ENCODE data around the gene CYGB. TPM values are rescaled to one million over a fixed set of nuclear protein-coding genes. Genes with fewer than 3 reads are reported as not detected.

Gene CYGB
- total and polyA plus RNA-seq, 4 donors = 9.0 to 34.4 (median 24.2) TPM

- Histone ChIP-seq H3K27ac (ENCODE audit: low read depth, low read length) (no peak overlapping the region), H3K27me3 (ENCODE audit: control insufficient read depth, insufficient read depth, low read length) (peaks cover 12% of the 10 kb centered on the region), H3K36me3 (ENCODE audit: control insufficient read depth, insufficient read depth, low read length) (peaks cover 47% of the 10 kb centered on the region), H3K9me3 (ENCODE audit: control insufficient read depth, insufficient read depth, low read length) (no peaks in the 10 kb centered on the region), H3K4me1 (ENCODE audit: control insufficient read depth, insufficient read depth, low read length) (peaks cover 70% of the 10 kb centered on the region), H3K4me3 (ENCODE audit: low read depth, low read length) (no peak overlapping the region)
- DNase-seq (ENCODE audit: low read depth in 4 of 6, low spot score in 6 of 6) = no peak
- 86% methylated on average over 7 of the region's 8 CpGs for WGBS (ENCODE audit: insufficient coverage)
Measured at GRCh38 chr17:76532072-76532651, 5.3 kb downstream of the CYGB start.

- H3K9me3 ChIP-seq (ENCODE audit: control insufficient read depth, insufficient read depth, low read length) = no peaks in the 10 kb centered on the region
- DNase-seq (ENCODE audit: low read depth in 4 of 6, low spot score in 6 of 6) = no peak
- H3K4me3 ChIP-seq (ENCODE audit: low read depth, low read length) = no peak overlapping the region
- WGBS (ENCODE audit: insufficient coverage) = 84% methylated on average over 15 of the region's 18 CpGs
- H3K36me3 ChIP-seq (ENCODE audit: control insufficient read depth, insufficient read depth, low read length) = peaks cover 47% of the 10 kb centered on the region
- H3K27me3 ChIP-seq (ENCODE audit: control insufficient read depth, insufficient read depth, low read length) = peaks cover 6% of the 10 kb centered on the region
- no peak overlapping the region for H3K27ac ChIP-seq (ENCODE audit: low read depth, low read length)
- peaks cover 66% of the 10 kb centered on the region for H3K4me1 ChIP-seq (ENCODE audit: control insufficient read depth, insufficient read depth, low read length)
Measured at GRCh38 chr17:76531486-76532038, 5.9 kb downstream of the CYGB start.

GRCh38 chr17:76530811-76531485, 6.6 kb downstream of the CYGB start:
- Histone ChIP-seq H3K27me3 (ENCODE audit: control insufficient read depth, insufficient read depth, low read length) (no peaks in the 10 kb centered on the region), H3K4me1 (ENCODE audit: control insufficient read depth, insufficient read depth, low read length) (peaks cover 60% of the 10 kb centered on the region), H3K9me3 (ENCODE audit: control insufficient read depth, insufficient read depth, low read length) (no peaks in the 10 kb centered on the region), H3K4me3 (ENCODE audit: low read depth, low read length) (no peak overlapping the region), H3K36me3 (ENCODE audit: control insufficient read depth, insufficient read depth, low read length) (peaks cover 47% of the 10 kb centered on the region), H3K27ac (ENCODE audit: low read depth, low read length) (peak overlapping the region; percentile 79)
- no peak for DNase-seq (ENCODE audit: low read depth in 4 of 6, low spot score in 6 of 6)
- WGBS (ENCODE audit: insufficient coverage) = 84% methylated on average over 31 of the region's 32 CpGs

DNA sequence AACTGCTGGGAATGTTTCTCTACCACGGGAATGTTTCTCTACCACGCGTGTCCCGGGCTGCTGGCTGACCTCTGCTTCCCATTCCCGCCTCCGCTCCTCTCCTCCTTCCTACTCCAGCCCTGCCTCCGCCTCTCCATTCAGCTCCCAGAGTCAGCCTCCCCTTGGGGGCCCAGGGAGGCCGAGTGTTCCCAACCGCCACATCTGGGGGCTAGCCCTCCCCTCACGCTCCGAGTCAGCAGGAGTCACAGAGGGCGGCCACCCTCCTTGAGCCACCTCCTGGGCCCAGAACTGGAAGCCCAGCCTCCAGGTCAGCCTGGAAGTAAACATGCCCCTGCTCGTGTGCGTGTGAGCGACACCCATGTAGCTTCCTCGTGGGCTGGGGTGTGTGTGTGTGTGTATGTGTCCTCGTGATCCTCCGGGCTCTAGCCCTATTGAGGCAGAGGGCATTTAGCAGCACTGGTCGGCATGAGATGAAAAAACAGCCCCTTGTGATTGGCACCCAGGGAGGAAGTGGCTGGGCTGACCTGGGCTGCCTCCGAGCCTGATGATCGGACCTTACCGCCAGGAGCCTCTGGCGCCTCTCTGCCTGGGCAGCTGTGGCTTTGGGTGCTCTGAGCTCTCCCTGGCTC, 7.3 kb downstream of the CYGB start:
- Histone ChIP-seq H3K4me1 (ENCODE audit: control insufficient read depth, insufficient read depth, low read length) (peaks cover 56% of the 10 kb centered on the region), H3K27ac (ENCODE audit: low read depth, low read length) (peak overlapping the region; percentile 79), H3K27me3 (ENCODE audit: control insufficient read depth, insufficient read depth, low read length) (no peaks in the 10 kb centered on the region), H3K4me3 (ENCODE audit: low read depth, low read length) (no peak overlapping the region), H3K9me3 (ENCODE audit: control insufficient read depth, insufficient read depth, low read length) (no peaks in the 10 kb centered on the region), H3K36me3 (ENCODE audit: control insufficient read depth, insufficient read depth, low read length) (peaks cover 45% of the 10 kb centered on the region)
- DNase-seq (ENCODE audit: low read depth in 4 of 6, low spot score in 6 of 6) = peak in 1 of 6 donors; percentile 65
- 46% methylated on average over 22 of the region's 23 CpGs for WGBS (ENCODE audit: insufficient coverage)

GRCh38 chr17:76529224-76530094, 8.1 kb downstream of the CYGB start:
- 20% methylated on average over 14 of the region's 20 CpGs for whole genome bisulfite sequencing (ENCODE audit: insufficient coverage)
- Histone ChIP-seq H3K4me1 (ENCODE audit: control insufficient read depth, insufficient read depth, low read length) (peaks cover 58% of the 10 kb centered on the region), H3K4me3 (ENCODE audit: low read depth, low read length) (no peak overlapping the region), H3K36me3 (ENCODE audit: control insufficient read depth, insufficient read depth, low read length) (peaks cover 38% of the 10 kb centered on the region), H3K27ac (ENCODE audit: low read depth, low read length) (peak overlapping the region; percentile 79), H3K27me3 (ENCODE audit: control insufficient read depth, insufficient read depth, low read length) (no peaks in the 10 kb centered on the region), H3K9me3 (ENCODE audit: control insufficient read depth, insufficient read depth, low read length) (no peaks in the 10 kb centered on the region)
- peak in 1 of 6 donors; percentile 79 for DNase-seq (ENCODE audit: low read depth in 4 of 6, low spot score in 6 of 6)

- Histone ChIP-seq H3K36me3 (ENCODE audit: control insufficient read depth, insufficient read depth, low read length) (peaks cover 38% of the 10 kb centered on the region), H3K27ac (ENCODE audit: low read depth, low read length) (peak overlapping the region; percentile 79), H3K9me3 (ENCODE audit: control insufficient read depth, insufficient read depth, low read length) (no peaks in the 10 kb centered on the region), H3K27me3 (ENCODE audit: control insufficient read depth, insufficient read depth, low read length) (no peaks in the 10 kb centered on the region), H3K4me1 (ENCODE audit: control insufficient read depth, insufficient read depth, low read length) (peaks cover 59% of the 10 kb centered on the region), H3K4me3 (ENCODE audit: low read depth, low read length) (no peak overlapping the region)
- no peak for DNase-seq (ENCODE audit: low read depth in 4 of 6, low spot score in 6 of 6)
- WGBS (ENCODE audit: insufficient coverage) = 75% methylated on average over 22 of the region's 31 CpGs
Measured at GRCh38 chr17:76528528-76529223, 8.8 kb downstream of the CYGB start.

GRCh38 chr17:76528156-76528527, 9.4 kb downstream of the CYGB start:
- Histone ChIP-seq H3K36me3 (ENCODE audit: control insufficient read depth, insufficient read depth, low read length) (peaks cover 38% of the 10 kb centered on the region), H3K9me3 (ENCODE audit: control insufficient read depth, insufficient read depth, low read length) (no peaks in the 10 kb centered on the region), H3K27me3 (ENCODE audit: control insufficient read depth, insufficient read depth, low read length) (peaks cover 2% of the 10 kb centered on the region), H3K4me3 (ENCODE audit: low read depth, low read length) (no peak overlapping the region), H3K4me1 (ENCODE audit: control insufficient read depth, insufficient read depth, low read length) (peaks cover 64% of the 10 kb centered on the region), H3K27ac (ENCODE audit: low read depth, low read length) (no peak overlapping the region)
- 81% methylated on average over 13 of the region's 15 CpGs for WGBS (ENCODE audit: insufficient coverage)
- no peak for DNase-seq (ENCODE audit: low read depth in 4 of 6, low spot score in 6 of 6)

- Histone ChIP-seq H3K36me3 (ENCODE audit: control insufficient read depth, insufficient read depth, low read length) (peaks cover 38% of the 10 kb centered on the region), H3K27me3 (ENCODE audit: control insufficient read depth, insufficient read depth, low read length) (peaks cover 2% of the 10 kb centered on the region), H3K4me1 (ENCODE audit: control insufficient read depth, insufficient read depth, low read length) (peaks cover 69% of the 10 kb centered on the region), H3K4me3 (ENCODE audit: low read depth, low read length) (no peak overlapping the region), H3K9me3 (ENCODE audit: control insufficient read depth, insufficient read depth, low read length) (no peaks in the 10 kb centered on the region), H3K27ac (ENCODE audit: low read depth, low read length) (no peak overlapping the region)
- no peak for DNase-seq (ENCODE audit: low read depth in 4 of 6, low spot score in 6 of 6)
- 22% methylated on average over 16 of the region's 26 CpGs for WGBS (ENCODE audit: insufficient coverage)
Measured at GRCh38 chr17:76527430-76528111, 9.9 kb downstream of the CYGB start.

Data from spinal cord (tissue), 10 donors.